Sigmoid colon (tissue), 4 donors: ENCODE results near the gene KIRREL3.

Experiments
- POLR2A ChIP-seq, 2 donors: fragments of 450-650 bp; IDR thresholded peaks; one replicate each; pipeline ENCODE4 v1.6.1; 2016; ENCODE audit warnings: antibody characterized with exemption in 2 of 2, mild to moderate bottlenecking in 2 of 2, moderate library complexity in 2 of 2
- POLR2AphosphoS5 ChIP-seq, 4 donors: sonication (generic); formaldehyde crosslinking; IDR thresholded peaks; one replicate each; pipeline ENCODE4 v1.6.1; 2017; ENCODE audit warnings: antibody characterized with exemption in 4 of 4
- TF ChIP-seq, protein P1 (sequence below), 4 experiments: fragments of 450-650 bp in 3 of 4; fragments of 200-600 bp in 1 of 4; IDR thresholded peaks; one replicate each; pipeline ENCODE4 v1.5.1; 2016 to 2019; ENCODE audit warnings: antibody characterized with exemption in 4 of 4, mild to moderate bottlenecking in 3 of 4, moderate library complexity in 2 of 4

DNA sequence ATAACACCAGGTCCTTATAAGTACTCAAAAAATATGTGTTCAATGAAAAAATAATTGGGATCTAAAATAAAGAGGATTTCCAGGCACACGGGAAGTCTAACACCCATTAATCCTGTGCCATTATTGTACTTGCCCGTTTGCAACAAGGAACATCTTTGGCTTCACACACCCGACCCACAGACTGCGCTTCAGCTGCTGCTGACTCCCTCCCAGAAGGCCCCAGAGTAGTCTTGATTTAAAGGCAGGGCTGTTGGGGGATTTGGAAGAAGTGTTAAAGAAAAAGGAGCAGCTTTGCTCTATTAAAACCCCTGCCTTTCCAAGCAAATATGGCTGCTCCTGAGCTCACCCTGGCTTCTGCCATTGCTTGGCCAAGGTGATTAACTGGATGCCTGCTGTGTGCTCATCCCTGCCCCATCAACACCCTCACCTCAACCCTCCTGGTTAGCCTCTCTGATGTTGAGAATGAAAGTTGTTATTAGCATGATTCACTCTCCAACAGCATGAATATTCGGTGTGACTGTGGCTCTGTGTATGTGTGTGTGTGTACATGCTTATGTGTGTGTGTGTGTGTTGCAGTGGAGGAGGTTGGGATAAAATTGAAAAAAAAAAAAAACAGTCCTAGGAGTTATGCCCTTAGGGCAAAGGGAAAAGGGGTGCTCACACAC is 76.1 kb downstream of the KIRREL3 start:
- TF ChIP-seq, protein P1, sequence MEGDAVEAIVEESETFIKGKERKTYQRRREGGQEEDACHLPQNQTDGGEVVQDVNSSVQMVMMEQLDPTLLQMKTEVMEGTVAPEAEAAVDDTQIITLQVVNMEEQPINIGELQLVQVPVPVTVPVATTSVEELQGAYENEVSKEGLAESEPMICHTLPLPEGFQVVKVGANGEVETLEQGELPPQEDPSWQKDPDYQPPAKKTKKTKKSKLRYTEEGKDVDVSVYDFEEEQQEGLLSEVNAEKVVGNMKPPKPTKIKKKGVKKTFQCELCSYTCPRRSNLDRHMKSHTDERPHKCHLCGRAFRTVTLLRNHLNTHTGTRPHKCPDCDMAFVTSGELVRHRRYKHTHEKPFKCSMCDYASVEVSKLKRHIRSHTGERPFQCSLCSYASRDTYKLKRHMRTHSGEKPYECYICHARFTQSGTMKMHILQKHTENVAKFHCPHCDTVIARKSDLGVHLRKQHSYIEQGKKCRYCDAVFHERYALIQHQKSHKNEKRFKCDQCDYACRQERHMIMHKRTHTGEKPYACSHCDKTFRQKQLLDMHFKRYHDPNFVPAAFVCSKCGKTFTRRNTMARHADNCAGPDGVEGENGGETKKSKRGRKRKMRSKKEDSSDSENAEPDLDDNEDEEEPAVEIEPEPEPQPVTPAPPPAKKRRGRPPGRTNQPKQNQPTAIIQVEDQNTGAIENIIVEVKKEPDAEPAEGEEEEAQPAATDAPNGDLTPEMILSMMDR (IDR thresholded peaks at IDR 0.05): no peak
- TF ChIP-seq POLR2A (IDR thresholded peaks at IDR 0.05): no peak
- no peak for TF ChIP-seq POLR2AphosphoS5 (IDR thresholded peaks at IDR 0.05)
